ENCODE measurements around the gene ASMT. TPM values are rescaled to one million over a fixed set of nuclear protein-coding genes. Genes with fewer than 3 reads are reported as not detected.

The ASMT gene
- total RNA-seq, 4 donors from 2014 or later: not detected

DNA sequence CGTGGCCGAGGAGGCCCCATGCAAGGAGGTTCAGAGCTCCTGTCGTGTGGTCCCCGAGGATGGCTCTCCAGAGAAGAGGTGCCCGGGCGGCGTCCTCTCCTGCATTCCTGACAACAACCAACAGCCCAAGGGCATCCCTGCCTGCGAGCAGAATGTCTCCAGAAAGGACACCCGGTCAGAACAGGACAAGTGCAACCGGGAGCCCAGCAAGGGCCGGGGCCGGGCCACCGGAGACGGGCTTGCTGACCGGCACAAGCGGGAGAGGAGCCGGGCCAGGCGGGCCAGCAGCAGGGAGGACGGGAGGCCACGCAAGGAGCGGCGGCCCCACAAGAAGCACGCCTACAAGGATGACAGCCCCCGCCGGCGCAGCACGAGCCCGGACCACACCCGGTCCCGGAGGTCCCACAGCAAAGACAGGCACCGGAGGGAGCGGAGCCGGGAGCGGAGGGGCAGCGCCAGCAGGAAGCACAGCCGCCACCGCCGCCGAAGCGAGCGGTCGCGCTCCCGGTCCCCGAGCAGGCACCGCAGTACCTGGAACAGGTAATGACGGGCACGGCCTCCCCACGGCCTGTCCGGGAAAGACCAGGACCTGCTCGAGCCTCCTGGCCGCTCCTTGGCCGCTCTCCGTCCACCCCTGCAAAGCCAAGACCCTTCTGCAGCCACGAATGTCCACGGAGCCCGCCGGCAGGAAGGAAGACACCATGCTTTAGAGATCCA, 13.7 kb upstream of the ASMT start:
- intact Hi-C loops (cut with DNase I; ENCODE audit: low total_unique reads): no loop called here
- TF ChIP-seq POLR2A (IDR thresholded peaks at IDR 0.05): no peak
- TF ChIP-seq, protein P1, sequence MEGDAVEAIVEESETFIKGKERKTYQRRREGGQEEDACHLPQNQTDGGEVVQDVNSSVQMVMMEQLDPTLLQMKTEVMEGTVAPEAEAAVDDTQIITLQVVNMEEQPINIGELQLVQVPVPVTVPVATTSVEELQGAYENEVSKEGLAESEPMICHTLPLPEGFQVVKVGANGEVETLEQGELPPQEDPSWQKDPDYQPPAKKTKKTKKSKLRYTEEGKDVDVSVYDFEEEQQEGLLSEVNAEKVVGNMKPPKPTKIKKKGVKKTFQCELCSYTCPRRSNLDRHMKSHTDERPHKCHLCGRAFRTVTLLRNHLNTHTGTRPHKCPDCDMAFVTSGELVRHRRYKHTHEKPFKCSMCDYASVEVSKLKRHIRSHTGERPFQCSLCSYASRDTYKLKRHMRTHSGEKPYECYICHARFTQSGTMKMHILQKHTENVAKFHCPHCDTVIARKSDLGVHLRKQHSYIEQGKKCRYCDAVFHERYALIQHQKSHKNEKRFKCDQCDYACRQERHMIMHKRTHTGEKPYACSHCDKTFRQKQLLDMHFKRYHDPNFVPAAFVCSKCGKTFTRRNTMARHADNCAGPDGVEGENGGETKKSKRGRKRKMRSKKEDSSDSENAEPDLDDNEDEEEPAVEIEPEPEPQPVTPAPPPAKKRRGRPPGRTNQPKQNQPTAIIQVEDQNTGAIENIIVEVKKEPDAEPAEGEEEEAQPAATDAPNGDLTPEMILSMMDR (IDR thresholded peaks at IDR 0.05): no peak
- DNase-seq (ENCODE audit: low spot score in 2 of 2): peak in 1 of 2 donors; percentile 77
- WGBS, 2 donors: 97 to 98% methylated on average over 43 to 51 of the region's 58 CpGs
- H3K4me3 ChIP-seq (ENCODE audit: low read depth, poor library complexity, severe bottlenecking): no peak overlapping the region

DNA sequence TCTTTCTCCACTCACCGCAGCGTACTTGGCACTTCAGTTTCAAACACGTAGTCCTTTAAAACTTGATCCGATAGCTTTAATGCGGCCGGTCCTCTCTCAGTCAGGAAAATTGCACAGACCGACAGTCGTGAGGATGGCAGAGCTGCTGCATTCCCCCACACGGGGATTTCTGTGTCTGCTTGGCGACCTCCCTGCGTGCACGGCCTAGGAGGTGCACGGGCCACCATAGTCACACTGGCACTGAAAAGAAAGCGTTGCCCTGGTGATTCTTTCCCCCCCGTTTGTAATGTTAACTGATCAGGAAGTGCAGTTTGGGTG, 13.1 kb upstream of the ASMT start:
- intact Hi-C loops (cut with DNase I; ENCODE audit: low total_unique reads): no loop called here
- WGBS, 2 donors: 92 to 93% methylated on average over 15 of the region's 15 CpGs
- TF ChIP-seq, protein P1 (IDR thresholded peaks at IDR 0.05): no peak
- TF ChIP-seq POLR2A (IDR thresholded peaks at IDR 0.05): no peak
- no peak for DNase-seq (ENCODE audit: low spot score in 2 of 2)
- H3K4me3 ChIP-seq (ENCODE audit: low read depth, poor library complexity, severe bottlenecking): no peak overlapping the region

DNA sequence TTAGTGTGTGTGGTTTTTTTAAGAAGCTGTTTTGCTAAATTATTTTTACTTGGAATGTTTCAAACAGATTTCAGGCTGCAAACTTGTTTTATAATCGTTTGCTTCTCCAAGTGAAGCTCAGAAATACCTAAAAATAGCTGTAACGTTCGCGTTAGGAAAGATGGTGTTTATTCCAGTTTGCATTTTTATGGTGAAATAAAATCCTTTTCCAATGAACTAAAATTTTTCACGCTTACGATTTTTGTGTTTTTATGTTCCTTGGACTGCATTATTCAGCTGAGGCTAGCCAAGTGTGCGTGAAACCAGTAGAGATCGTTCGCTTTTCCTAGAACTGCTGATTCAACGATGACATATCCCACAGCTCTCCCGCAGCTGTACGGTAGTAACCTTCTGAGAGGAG, 12.6 kb upstream of the ASMT start:
- intact Hi-C loops (cut with DNase I; ENCODE audit: low total_unique reads): no loop called here
- DNase-seq (ENCODE audit: low spot score in 2 of 2): peak in 1 of 2 donors; percentile 3
- TF ChIP-seq, protein P1 (IDR thresholded peaks at IDR 0.05): no peak
- no peak for TF ChIP-seq POLR2A (IDR thresholded peaks at IDR 0.05)
- H3K4me3 ChIP-seq (ENCODE audit: low read depth, poor library complexity, severe bottlenecking): no peak overlapping the region
- 97% methylated on average over 12 of the region's 12 CpGs for WGBS, 2 donors

DNA sequence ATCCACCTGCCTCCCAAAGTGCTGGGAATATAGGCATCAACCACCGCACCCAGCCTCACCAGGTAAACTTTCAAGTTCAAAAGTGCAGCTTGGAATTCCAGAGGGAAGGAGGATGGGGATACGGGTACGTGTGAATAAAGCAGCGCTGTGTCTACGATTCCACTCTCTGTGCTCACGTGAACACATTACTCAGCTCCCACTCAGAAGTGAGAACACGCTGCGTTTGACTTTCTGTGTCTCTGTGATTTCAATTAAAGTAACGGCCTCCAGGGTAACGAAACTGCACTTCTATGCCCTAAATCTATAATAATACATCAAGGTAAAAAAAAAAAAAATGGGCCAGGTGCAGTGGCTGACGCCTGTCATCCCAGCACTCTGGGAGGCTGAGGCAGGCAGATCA, 8.4 kb upstream of the ASMT start:
- no peak for TF ChIP-seq POLR2A (IDR thresholded peaks at IDR 0.05)
- TF ChIP-seq, protein P1 (IDR thresholded peaks at IDR 0.05): no peak
- DNase-seq (ENCODE audit: low spot score in 2 of 2): no peak
- intact Hi-C loops (cut with DNase I; ENCODE audit: low total_unique reads): no loop called here
- H3K4me3 ChIP-seq (ENCODE audit: low read depth, poor library complexity, severe bottlenecking): no peak overlapping the region
- 93 to 95% methylated on average over 11 of the region's 11 CpGs for WGBS, 2 donors

DNA sequence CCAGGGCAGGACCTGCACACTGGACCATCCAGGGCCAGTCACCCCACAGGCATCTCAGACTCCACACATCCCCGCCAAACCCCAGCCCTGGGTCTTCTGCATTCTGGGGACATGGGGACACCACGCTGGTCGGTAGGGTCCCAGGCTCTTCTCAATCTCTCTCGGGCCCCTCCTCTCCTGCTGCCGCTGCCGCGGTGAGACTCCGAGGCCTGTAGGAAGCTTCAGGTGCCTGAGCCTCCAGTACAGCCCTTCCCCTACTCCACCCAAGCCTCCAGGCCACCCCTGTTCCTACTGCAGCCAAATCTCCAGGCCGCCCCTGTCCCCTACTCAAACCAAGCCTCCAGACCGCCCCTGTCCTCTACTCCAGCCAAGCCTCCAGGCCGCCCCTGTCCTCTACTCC, 5.5 kb upstream of the ASMT start:
- no peak overlapping the region for H3K4me3 ChIP-seq (ENCODE audit: low read depth, poor library complexity, severe bottlenecking)
- TF ChIP-seq, protein P1 (IDR thresholded peaks at IDR 0.05): no peak
- TF ChIP-seq POLR2A (IDR thresholded peaks at IDR 0.05): no peak
- WGBS, 2 donors: 79 to 89% methylated on average over 10 to 11 of the region's 11 CpGs
- DNase-seq (ENCODE audit: low spot score in 2 of 2): no peak
- intact Hi-C loops (cut with DNase I; ENCODE audit: low total_unique reads): no loop called here

DNA sequence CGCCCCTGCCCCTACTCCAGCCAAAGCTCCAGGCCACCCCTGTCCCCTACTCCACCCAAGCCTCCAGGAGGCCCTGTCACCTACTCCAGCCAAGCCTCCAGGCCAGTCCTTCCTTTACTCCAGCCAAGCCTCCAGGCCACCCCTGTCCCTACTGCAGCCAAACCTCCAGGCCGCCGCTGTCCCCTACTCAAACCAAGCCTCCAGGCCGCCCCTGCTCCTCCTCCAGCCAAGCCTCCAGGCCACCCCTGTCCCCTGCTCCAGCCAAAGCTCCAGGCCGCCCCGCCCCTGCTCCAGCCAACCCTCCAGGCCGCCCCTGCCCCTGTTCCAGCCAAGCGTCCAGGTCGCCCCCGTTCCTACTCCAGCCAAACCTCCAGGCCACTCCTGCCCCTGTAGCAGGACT, 5.1 kb upstream of the ASMT start:
- intact Hi-C loops (cut with DNase I; ENCODE audit: low total_unique reads): no loop called here
- TF ChIP-seq POLR2A (IDR thresholded peaks at IDR 0.05): no peak
- TF ChIP-seq, protein P1 (IDR thresholded peaks at IDR 0.05): no peak

More for the DNA sequence above, 5.1 kb upstream of the ASMT start:
- DNase-seq (ENCODE audit: low spot score in 2 of 2): no peak
- no peak overlapping the region for H3K4me3 ChIP-seq (ENCODE audit: low read depth, poor library complexity, severe bottlenecking)
- 86 to 87% methylated on average over 10 of the region's 10 CpGs for WGBS, 2 donors

Data from lower leg skin (tissue), 4 donors.